Loucy (cell line): Measurements from ENCODE around the gene CHSY3.

Source experiments
- H2AFZ ChIP-seq: fragments of 200-600 bp; sonication (generic); 2 replicates; pipeline ENCODE4 v1.6.0; 2016; ENCODE audit warnings: antibody characterized with exemption, mild to moderate bottlenecking, low read length, moderate library complexity
- H3F3A ChIP-seq: fragments of 200-600 bp; 2 replicates; pipeline ENCODE4 v1.6.0; 2016; ENCODE audit warnings: antibody characterized with exemption, low read depth, mild to moderate bottlenecking
- H3K27me3 ChIP-seq: fragments of 200-600 bp; sonication (generic); 2 replicates; pipeline ENCODE4 v1.6.1; 2014; ENCODE audit warnings: low read length, mild to moderate bottlenecking; ENCODE audit not compliant: insufficient read depth, poor library complexity, severe bottlenecking
- H3K36me3 ChIP-seq: fragments of 200-600 bp; sonication (generic); 2 replicates; pipeline ENCODE4 v1.6.1; 2016; ENCODE audit warnings: low read length; ENCODE audit not compliant: insufficient read depth
- H3K4me1 ChIP-seq: fragments of 200-600 bp; sonication (generic); 2 replicates; pipeline ENCODE4 v1.5.1; 2014; ENCODE audit warnings: low read length, mild to moderate bottlenecking; ENCODE audit not compliant: insufficient read depth, poor library complexity, severe bottlenecking
- H3K4me2 ChIP-seq: fragments of 200-600 bp; sonication (generic); 2 replicates; pipeline ENCODE4 v1.6.0; 2014; ENCODE audit warnings: antibody characterized with exemption, low read length, low read depth, mild to moderate bottlenecking; ENCODE audit not compliant: poor library complexity, severe bottlenecking
- H3K4me3 ChIP-seq: fragments of 200-600 bp; sonication (generic); 2 replicates; pipeline ENCODE4 v1.5.1; 2014; ENCODE audit warnings: low read length, mild to moderate bottlenecking, mixed read lengths; ENCODE audit not compliant: poor library complexity, severe bottlenecking
- H3K79me2 ChIP-seq: fragments of 200-600 bp; sonication (generic); 2 replicates; pipeline ENCODE4 v1.6.1; 2014; ENCODE audit warnings: low read length; ENCODE audit not compliant: insufficient read depth
- H3K9ac ChIP-seq: fragments of 200-600 bp; sonication (generic); 2 replicates; pipeline ENCODE4 v1.6.0; 2014; ENCODE audit warnings: mild to moderate bottlenecking, low read depth, low read length, moderate library complexity; ENCODE audit not compliant: poor library complexity, severe bottlenecking
- H3K9me2 ChIP-seq: fragments of 200-600 bp; sonication (generic); replicated peaks from 2 replicates; pipeline ENCODE4 v1.6.1; 2016; ENCODE audit warnings: low read depth, low read length, mixed read lengths
- H3K9me3 ChIP-seq: fragments of 200-600 bp; sonication (generic); 2 replicates; pipeline ENCODE4 v1.6.1; 2014; ENCODE audit warnings: mild to moderate bottlenecking, antibody characterized with exemption, low read length, low read depth; ENCODE audit not compliant: insufficient read depth
- H4K20me1 ChIP-seq: fragments of 200-600 bp; sonication (generic); 2 replicates; pipeline ENCODE4 v1.6.0; 2014; ENCODE audit warnings: antibody characterized with exemption, low read length, mild to moderate bottlenecking; ENCODE audit not compliant: insufficient read depth, poor library complexity, severe bottlenecking
- EZH2phosphoT487 ChIP-seq: fragments of 200-600 bp; IDR thresholded peaks from 2 replicates; pipeline ENCODE4 v1.6.1; 2018; ENCODE audit warnings: antibody characterized with exemption, mild to moderate bottlenecking, moderate library complexity, borderline replicate concordance
- TF ChIP-seq, protein P1 (sequence below): fragments of 200-600 bp; sonication (generic); conservative IDR thresholded peaks from 2 replicates; pipeline ENCODE4 v1.5.1; 2014; ENCODE audit warnings: mild to moderate bottlenecking, antibody characterized with exemption, low read length

CHSY3 gene

GRCh38 chr5:130135506-130135905 lies 231.2 kb downstream of the CHSY3 start:
- no peak overlapping the region for H3K4me3 ChIP-seq
- no peaks in the 10 kb centered on the region for H3K79me2 ChIP-seq
- no peaks in the 10 kb centered on the region for H3K36me3 ChIP-seq
- H3K4me1 ChIP-seq, result no peaks in the 10 kb centered on the region
- H3F3A ChIP-seq, result no peaks in the 10 kb centered on the region
- H3K9me3 ChIP-seq, result no peaks in the 10 kb centered on the region
- no peak overlapping the region for H3K9ac ChIP-seq
- no peaks in the 10 kb centered on the region for H3K27me3 ChIP-seq
- H4K20me1 ChIP-seq, result no peaks in the 10 kb centered on the region
- no peaks in the 10 kb centered on the region for H3K9me2 ChIP-seq
- H2AFZ ChIP-seq, result no peak overlapping the region
- no peak overlapping the region for H3K4me2 ChIP-seq
- TF ChIP-seq, protein P1, sequence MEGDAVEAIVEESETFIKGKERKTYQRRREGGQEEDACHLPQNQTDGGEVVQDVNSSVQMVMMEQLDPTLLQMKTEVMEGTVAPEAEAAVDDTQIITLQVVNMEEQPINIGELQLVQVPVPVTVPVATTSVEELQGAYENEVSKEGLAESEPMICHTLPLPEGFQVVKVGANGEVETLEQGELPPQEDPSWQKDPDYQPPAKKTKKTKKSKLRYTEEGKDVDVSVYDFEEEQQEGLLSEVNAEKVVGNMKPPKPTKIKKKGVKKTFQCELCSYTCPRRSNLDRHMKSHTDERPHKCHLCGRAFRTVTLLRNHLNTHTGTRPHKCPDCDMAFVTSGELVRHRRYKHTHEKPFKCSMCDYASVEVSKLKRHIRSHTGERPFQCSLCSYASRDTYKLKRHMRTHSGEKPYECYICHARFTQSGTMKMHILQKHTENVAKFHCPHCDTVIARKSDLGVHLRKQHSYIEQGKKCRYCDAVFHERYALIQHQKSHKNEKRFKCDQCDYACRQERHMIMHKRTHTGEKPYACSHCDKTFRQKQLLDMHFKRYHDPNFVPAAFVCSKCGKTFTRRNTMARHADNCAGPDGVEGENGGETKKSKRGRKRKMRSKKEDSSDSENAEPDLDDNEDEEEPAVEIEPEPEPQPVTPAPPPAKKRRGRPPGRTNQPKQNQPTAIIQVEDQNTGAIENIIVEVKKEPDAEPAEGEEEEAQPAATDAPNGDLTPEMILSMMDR, result no peak
- TF ChIP-seq EZH2phosphoT487, result no peak

DNA sequence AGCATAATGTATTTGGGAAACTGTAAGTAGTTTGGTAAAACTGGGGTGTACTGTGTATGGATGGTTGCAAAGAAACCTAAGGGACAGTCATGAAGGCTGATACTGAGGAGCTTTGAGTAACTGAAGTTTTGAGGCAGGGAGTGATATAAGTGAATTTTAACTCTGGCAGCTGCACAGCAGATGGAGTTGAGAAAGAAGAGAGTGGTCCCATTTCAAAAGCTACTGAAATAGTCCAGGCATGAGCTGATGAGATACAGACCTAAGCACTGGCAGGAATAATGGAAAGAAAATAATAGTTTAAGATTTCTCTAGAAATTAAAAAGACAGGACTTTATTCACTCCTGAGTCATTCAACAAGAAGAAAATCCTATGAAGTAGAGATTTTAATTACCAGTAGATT lies 232.0 kb downstream of the CHSY3 start:
- no peak overlapping the region for H2AFZ ChIP-seq
- H3F3A ChIP-seq, result no peaks in the 10 kb centered on the region
- H3K4me1 ChIP-seq, result no peaks in the 10 kb centered on the region
- no peak overlapping the region for H3K4me2 ChIP-seq
- H4K20me1 ChIP-seq, result no peaks in the 10 kb centered on the region
- no peaks in the 10 kb centered on the region for H3K27me3 ChIP-seq
- H3K36me3 ChIP-seq, result no peaks in the 10 kb centered on the region
- no peaks in the 10 kb centered on the region for H3K79me2 ChIP-seq
- H3K9ac ChIP-seq, result no peak overlapping the region
- H3K4me3 ChIP-seq, result no peak overlapping the region
- no peaks in the 10 kb centered on the region for H3K9me3 ChIP-seq
- TF ChIP-seq, protein P1, result no peak
- TF ChIP-seq EZH2phosphoT487, result no peak
- H3K9me2 ChIP-seq, result no peaks in the 10 kb centered on the region

- Histone ChIP-seq H3K4me1 (no peaks in the 10 kb centered on the region), H3K9me2 (no peaks in the 10 kb centered on the region), H3F3A (no peaks in the 10 kb centered on the region), H3K4me3 (no peak overlapping the region), H4K20me1 (no peaks in the 10 kb centered on the region), H3K79me2 (no peaks in the 10 kb centered on the region), H3K36me3 (no peaks in the 10 kb centered on the region), H3K4me2 (no peak overlapping the region), H3K9me3 (no peaks in the 10 kb centered on the region), H3K27me3 (no peaks in the 10 kb centered on the region), H2AFZ (no peak overlapping the region), H3K9ac (no peak overlapping the region)
- TF ChIP-seq, protein P1, result no peak
- TF ChIP-seq EZH2phosphoT487, result no peak
Observed at GRCh38 chr5:130137681-130138080, 233.4 kb downstream of the CHSY3 start.
